Right ventricle myocardium superior (tissue), 1 donor: ENCODE results near the gene SCUBE1. TPM values are rescaled to one million over a fixed set of nuclear protein-coding genes. Genes with fewer than 3 reads are reported as not detected.

Experiments
- ATAC-seq: fragments of 200-7000 bp; cut with Tn5 transposase; one replicate; pipeline ENCODE4 v1.9.1; 2020; ENCODE audit warnings: mild to moderate bottlenecking; ENCODE audit not compliant: poor library complexity
- DNase-seq: peaks from one replicate; pipeline ENCODE4 v3.0.0-alpha.2; 2020
- intact Hi-C: fragments of 100-400 bp; cut with DNase I; formaldehyde crosslinking; loops from one replicate; pipeline ENCODE4 v1.11.2; 2022
- total RNA-seq: library from RNA; stranded (reverse); fragmentation: NEBNext Ultra II Directional; extraction: Animal tissue kit (Norgen Biotek cat#: 25700); gene quantifications from one replicate; pipeline ENCODE4 v1.2.1, GENCODE V29; 2021
- donor health status: DM: no; HTN: yes; CAD: no; lungs with severe emphysema.

SCUBE1 gene
- total RNA-seq, 1 donor from 2014 or later: 0.24 TPM

GRCh38 chr22:43167001-43167589 lies 176.1 kb downstream of the SCUBE1 start:
- ATAC-seq (no peak), DNase-seq (no peak)
- intact Hi-C loops: no loop called here

DNA sequence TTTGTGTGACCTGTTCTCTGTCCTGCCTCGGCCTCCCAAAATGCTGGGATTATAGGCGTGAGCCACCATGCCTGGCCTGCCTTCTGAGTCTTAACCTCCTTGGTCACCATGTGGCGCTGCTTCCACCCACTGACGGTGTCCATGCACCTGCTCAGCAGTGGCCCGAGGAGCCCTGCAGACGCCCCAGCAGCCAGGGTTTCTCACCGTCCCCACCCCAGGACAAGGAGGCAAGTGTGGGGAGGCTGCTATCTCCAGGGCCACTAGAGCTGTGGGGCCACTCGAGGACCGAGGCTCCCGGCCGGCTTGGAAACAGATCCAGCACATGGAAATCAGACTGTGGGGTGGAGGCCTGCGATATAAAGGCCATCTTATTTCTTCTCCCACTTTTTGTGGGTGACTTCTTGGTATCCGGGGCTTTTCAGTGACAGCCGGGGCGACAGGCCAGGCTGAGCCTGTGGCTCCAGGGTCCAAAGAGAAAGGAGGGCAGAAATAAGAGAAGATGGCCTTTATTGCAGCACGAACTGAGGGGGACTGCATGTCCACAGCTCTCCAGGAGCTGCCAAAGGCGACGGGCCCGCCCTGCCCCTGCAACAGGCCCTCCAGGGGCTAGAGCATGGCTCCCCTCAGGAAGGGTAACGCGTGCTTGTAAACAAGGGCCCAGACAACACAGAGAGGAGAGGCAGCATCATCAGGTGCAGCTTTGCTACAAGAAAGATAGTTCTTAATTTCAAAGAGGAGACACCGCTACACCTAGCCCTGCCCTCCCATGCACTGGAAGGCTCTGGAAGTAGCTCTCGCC lies 176.8 kb downstream of the SCUBE1 start:
- intact Hi-C loops: no loop called here
- DNase-seq (no peak), ATAC-seq (no peak)

DNA sequence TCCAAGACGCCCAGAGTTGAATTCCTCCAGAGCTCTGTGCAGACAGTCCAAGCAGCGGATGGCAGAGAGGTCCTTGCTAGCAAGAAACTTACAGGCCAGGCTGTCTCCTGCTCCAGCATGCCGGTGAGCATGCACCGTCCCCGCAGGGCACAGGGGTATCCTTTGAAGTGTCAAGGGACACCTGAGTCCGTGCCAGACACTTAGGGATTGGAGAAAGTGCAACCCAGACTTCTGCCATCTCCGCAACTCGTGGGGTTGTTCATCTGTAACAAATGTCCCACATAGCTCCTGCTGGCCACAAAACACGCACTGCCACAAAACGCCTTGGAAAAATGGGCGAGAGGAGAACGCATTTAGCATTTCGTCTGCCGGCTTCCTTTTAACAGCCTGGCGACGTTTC lies 178.5 kb downstream of the SCUBE1 start:
- ATAC-seq (peak; percentile 6), DNase-seq (no peak)
- intact Hi-C loops: no loop called here

DNA sequence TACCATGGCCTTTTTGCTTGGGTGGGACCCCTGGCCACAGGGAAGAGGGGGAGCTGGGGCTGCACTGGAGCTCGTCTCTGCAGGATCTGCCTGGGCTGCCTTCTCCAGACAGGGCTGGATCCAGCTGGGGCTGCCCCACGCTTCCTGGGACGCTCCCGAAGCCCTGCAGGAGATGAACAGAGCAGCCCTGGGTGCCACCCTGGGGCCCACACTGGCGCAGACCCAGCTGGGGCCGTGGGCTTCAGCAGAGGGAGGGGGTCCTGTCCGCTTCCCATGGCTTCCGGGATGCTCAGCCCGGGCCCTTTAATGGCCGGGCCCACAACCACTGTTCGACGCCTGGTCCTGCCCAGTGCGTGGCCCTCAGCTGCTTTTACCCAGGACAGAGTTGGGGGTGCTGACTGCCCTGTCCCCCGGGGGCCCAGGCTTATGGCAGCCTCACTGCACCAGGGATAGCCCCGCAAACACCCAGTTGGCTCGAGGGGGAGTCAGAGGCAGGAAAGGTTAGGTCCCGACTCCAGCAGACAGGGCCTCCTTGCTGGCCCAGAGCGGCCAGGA lies 179.9 kb downstream of the SCUBE1 start:
- intact Hi-C loops: no loop called here
- DNase-seq (no peak), ATAC-seq (no peak)

- intact Hi-C loops: no loop called here
- DNase-seq: no peak
Measured at GRCh38 chr22:43162412-43163150, 180.6 kb downstream of the SCUBE1 start.

GRCh38 chr22:43160497-43161126 lies 182.6 kb downstream of the SCUBE1 start:
- DNase-seq: no peak
- no peak for ATAC-seq
- intact Hi-C loops: no loop called here

More at GRCh38 chr22:43162412-43163150, 180.6 kb downstream of the SCUBE1 start:
- no peak for ATAC-seq

GRCh38 chr22:43159484-43160178 lies 183.5 kb downstream of the SCUBE1 start:
- intact Hi-C loops: no loop called here
- peak; percentile 53 for DNase-seq
- ATAC-seq: peak; percentile 1

DNA sequence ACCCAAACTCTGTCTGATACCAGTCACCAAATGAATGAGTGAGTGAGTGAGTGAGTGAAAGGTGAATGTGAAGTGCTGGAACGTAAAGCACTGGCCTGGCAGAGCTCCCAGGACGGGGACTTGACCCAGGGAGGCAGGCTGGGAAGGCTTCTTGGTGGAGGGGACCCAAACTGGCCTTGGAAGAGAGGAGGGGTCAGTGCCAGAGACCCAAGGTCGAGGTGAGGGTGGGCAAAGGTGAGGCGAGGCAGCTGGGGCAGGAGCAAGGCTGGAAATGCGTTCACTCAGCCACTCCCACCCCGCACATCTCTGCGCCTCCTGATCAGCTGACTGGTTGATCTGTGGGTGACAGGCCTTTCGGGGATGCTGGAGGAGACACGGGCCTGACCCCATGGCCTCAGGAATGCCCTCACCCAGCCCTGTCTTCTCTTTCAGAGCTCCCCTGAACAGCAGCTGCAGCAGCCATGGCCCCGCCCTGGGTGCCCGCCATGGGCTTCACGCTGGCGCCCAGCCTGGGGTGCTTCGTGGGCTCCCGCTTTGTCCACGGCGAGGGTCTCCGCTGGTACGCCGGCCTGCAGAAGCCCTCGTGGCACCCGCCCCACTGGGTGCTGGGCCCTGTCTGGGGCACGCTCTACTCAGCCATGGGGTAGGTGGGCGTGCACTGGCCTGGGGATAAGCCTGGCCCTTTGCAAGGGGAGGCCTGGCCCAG lies 184.2 kb downstream of the SCUBE1 start:
- peak; percentile 31 for ATAC-seq

GRCh38 chr22:43157874-43158546 lies 185.2 kb downstream of the SCUBE1 start:
- intact Hi-C loops: no loop called here
- ATAC-seq (no peak), DNase-seq (no peak)

More for the DNA sequence above, 184.2 kb downstream of the SCUBE1 start:
- intact Hi-C loops: no loop called here
- DNase-seq: no peak

- intact Hi-C loops: no loop called here
- ATAC-seq (no peak), DNase-seq (no peak)
Measured at GRCh38 chr22:43156413-43156812, 186.8 kb downstream of the SCUBE1 start.

GRCh38 chr22:43155789-43156188 lies 187.4 kb downstream of the SCUBE1 start:
- intact Hi-C loops: no loop called here
- ATAC-seq (no peak), DNase-seq (no peak)

DNA sequence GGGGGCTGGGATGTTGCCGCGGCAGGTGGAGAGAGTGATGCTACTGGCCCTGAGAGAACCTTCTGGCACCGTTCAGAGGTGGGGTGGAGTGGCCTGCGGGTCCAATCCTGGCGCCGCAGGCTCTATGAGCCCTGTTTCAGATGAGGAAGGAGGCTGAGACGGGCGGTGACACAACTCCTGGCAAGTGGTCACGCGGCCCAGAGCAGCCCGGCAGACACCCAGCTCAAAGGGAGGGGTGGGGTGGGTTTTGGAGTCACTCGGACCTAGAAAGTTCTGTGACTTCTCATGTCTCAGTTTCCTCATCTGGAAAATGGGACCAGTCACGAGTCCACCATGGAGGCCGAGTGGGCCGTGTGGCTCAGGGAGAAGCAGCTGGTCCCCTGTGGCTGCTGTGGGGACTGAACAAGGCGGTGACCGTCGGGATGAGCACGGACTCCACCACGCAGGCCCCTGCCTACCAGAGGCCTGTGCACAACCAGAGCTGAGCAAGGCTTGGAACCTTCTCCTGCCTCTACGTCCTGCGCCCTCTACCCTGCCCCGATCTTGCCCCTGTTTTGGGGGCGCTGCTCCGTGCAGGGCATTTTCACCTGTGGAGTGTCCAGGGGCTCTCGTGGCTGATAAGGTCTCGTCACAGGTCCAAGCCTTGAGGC lies 188.2 kb downstream of the SCUBE1 start:
- ATAC-seq (no peak), DNase-seq (peak; percentile 74)
- intact Hi-C loops: no loop called here

- no peak for ATAC-seq
- intact Hi-C loops: loop anchor here (2.0 kb wide), 1 partner anchor 33 kb away; the partner anchor contains the start of gene TTLL12
- DNase-seq: no peak
Measured at GRCh38 chr22:43153899-43154298, 189.3 kb downstream of the SCUBE1 start.

- DNase-seq (peak; percentile 86), ATAC-seq (peak; percentile 79)
- intact Hi-C loops: loop anchor here (2.0 kb wide), 1 partner anchor 34 kb away; the partner anchor contains the start of gene TTLL12
Measured at GRCh38 chr22:43152357-43153071, 190.7 kb downstream of the SCUBE1 start.

- ATAC-seq (no peak), DNase-seq (no peak)
- intact Hi-C loops: loop anchor here (2.0 kb wide), 1 partner anchor 35 kb away; the partner anchor contains the start of gene TTLL12
Measured at GRCh38 chr22:43152003-43152356, 191.2 kb downstream of the SCUBE1 start.
